IMR-90 (cell line): ENCODE results near the gene DGLUCY. TPM values are rescaled to one million over a fixed set of nuclear protein-coding genes. Genes with fewer than 3 reads are reported as not detected.

Experiments used
- ATAC-seq: fragments of 200-7000 bp; cut with Tn5 transposase; 2 replicates; pipeline ENCODE4 v1.9.1; 2020; ENCODE audit warnings: low read depth, mild to moderate bottlenecking, moderate library complexity
- BruUV-seq: library from RNA; stranded (reverse); fragments of 400-500 nt; replicated peaks from 2 replicates; lab custom pipeline; 2021; lab: Mats Ljungman, UMichigan
- CTCF ChIA-PET: fragments of 300-600 bp; formaldehyde crosslinking; extraction: SDS; loops from one replicate; lab custom pipeline; 2021; ENCODE audit warnings: antibody characterized with exemption; lab: Yijun Ruan, JAX
- POLR2A ChIA-PET: fragments of 300-600 bp; sonication (Branson Sonifier 250); formaldehyde crosslinking; loops from one replicate; lab custom pipeline; 2022; ENCODE audit warnings: antibody characterized with exemption; ENCODE audit not compliant: unreplicated experiment; lab: Charles Lee
- DNase-seq: peaks from one replicate; pipeline ENCODE4 v3.0.0; 2013
- H2AFZ ChIP-seq: replicated peaks from 2 replicates; pipeline ENCODE3; 2013; ENCODE audit warnings: low read length, mild to moderate bottlenecking; ENCODE audit not compliant: poor library complexity
- H2AK5ac ChIP-seq: 2 replicates; pipeline ENCODE4 v1.6.1; 2013; ENCODE audit warnings: low read depth, low read length, inconsistent platforms
- H2AK9ac ChIP-seq: replicated peaks from 2 replicates; pipeline ENCODE3; 2013; ENCODE audit warnings: mild to moderate bottlenecking, low read depth, low read length, moderate library complexity; ENCODE audit not compliant: poor library complexity
- H2BK120ac ChIP-seq: 2 replicates; pipeline ENCODE4 v1.6.1; 2013; ENCODE audit warnings: low read depth, low read length, inconsistent platforms
- H2BK15ac ChIP-seq: 3 replicates; pipeline ENCODE4 v1.6.1; 2013; ENCODE audit warnings: low read depth, low read length, inconsistent platforms
- H2BK20ac ChIP-seq: 2 replicates; pipeline ENCODE4 v1.6.1; 2013; ENCODE audit warnings: low read depth, mild to moderate bottlenecking, inconsistent platforms, low read length, moderate library complexity
- H2BK5ac ChIP-seq: 2 replicates; pipeline ENCODE4 v1.6.1; 2013; ENCODE audit warnings: mild to moderate bottlenecking, low read depth, low read length, inconsistent platforms; ENCODE audit not compliant: poor library complexity, severe bottlenecking
- H3K14ac ChIP-seq: replicated peaks from 2 replicates; pipeline ENCODE4 v1.6.1; 2013; ENCODE audit warnings: low read depth, low read length, inconsistent platforms
- H3K18ac ChIP-seq: 2 replicates; pipeline ENCODE4 v1.6.1; 2013; ENCODE audit warnings: low read depth, low read length, control low read depth
- H3K23ac ChIP-seq: 2 replicates; pipeline ENCODE4 v1.6.1; 2013; ENCODE audit warnings: low read depth, low read length, inconsistent platforms
- H3K27ac ChIP-seq: 2 replicates; pipeline ENCODE4 v1.5.1; 2013; ENCODE audit warnings: mild to moderate bottlenecking, control low read depth, low read length; ENCODE audit not compliant: insufficient read depth
- H3K27me3 ChIP-seq: 2 replicates; pipeline ENCODE4 v1.6.1; 2013; ENCODE audit warnings: low read length; ENCODE audit not compliant: control insufficient read depth, insufficient read depth
- H3K36me3 ChIP-seq: 2 replicates; pipeline ENCODE4 v1.6.1; 2013; ENCODE audit warnings: low read length, mixed read lengths; ENCODE audit not compliant: control insufficient read depth, insufficient read depth
- H3K4ac ChIP-seq: 2 replicates; pipeline ENCODE4 v1.6.1; 2013; ENCODE audit warnings: low read depth, low read length, inconsistent platforms
- H3K4me1 ChIP-seq: 2 replicates; pipeline ENCODE4 v1.6.1; 2013; ENCODE audit warnings: low read length, mixed read lengths; ENCODE audit not compliant: control insufficient read depth, insufficient read depth
- H3K4me2 ChIP-seq: 2 replicates; pipeline ENCODE4 v1.6.1; 2013; ENCODE audit warnings: low read depth, mild to moderate bottlenecking, control low read depth, low read length, moderate library complexity
- H3K4me3 ChIP-seq: 2 replicates; pipeline ENCODE4 v1.5.1; 2013; ENCODE audit warnings: low read depth, mild to moderate bottlenecking, control low read depth, low read length, moderate library complexity; ENCODE audit not compliant: insufficient read depth
- H3K56ac ChIP-seq: 2 replicates; pipeline ENCODE4 v1.6.1; 2013; ENCODE audit warnings: low read length, inconsistent platforms; ENCODE audit not compliant: insufficient read depth; ENCODE audit errors: extremely low read depth
- H3K79me1 ChIP-seq, 2 experiments: 2 replicates each; pipeline ENCODE4 v1.6.1; 2013; ENCODE audit warnings: low read length in 2 of 2, inconsistent platforms in 1 of 2, low read depth in 1 of 2
- H3K9ac ChIP-seq: 2 replicates; pipeline ENCODE4 v1.6.1; 2013; ENCODE audit warnings: low read depth, low read length, control low read depth
- H3K9me1 ChIP-seq: 2 replicates; pipeline ENCODE4 v1.6.1; 2013; ENCODE audit warnings: low read length, inconsistent platforms; ENCODE audit not compliant: insufficient read depth
- H3K9me3 ChIP-seq: 2 replicates; pipeline ENCODE4 v1.6.1; 2013; ENCODE audit warnings: low read length; ENCODE audit not compliant: control insufficient read depth, insufficient read depth
- H4K20me1 ChIP-seq: 2 replicates; pipeline ENCODE4 v1.6.1; 2013; ENCODE audit warnings: low read length, inconsistent platforms; ENCODE audit not compliant: insufficient read depth
- H4K5ac ChIP-seq: 2 replicates; pipeline ENCODE4 v1.6.1; 2013; ENCODE audit warnings: mild to moderate bottlenecking, low read depth, low read length, control low read depth
- H4K8ac ChIP-seq, 2 experiments: 2 replicates each; pipeline ENCODE4 v1.6.1; 2013; ENCODE audit warnings: low read depth in 2 of 2, low read length in 2 of 2, control low read depth in 1 of 2, inconsistent platforms in 1 of 2
- H4K91ac ChIP-seq: 2 replicates; pipeline ENCODE4 v1.6.1; 2013; ENCODE audit warnings: low read depth, low read length, inconsistent platforms; ENCODE audit not compliant: insufficient read depth
- BHLHE40 ChIP-seq: fragments of 150-350 bp; IDR thresholded peaks from 2 replicates; pipeline ENCODE4 v1.6.1; 2016; ENCODE audit warnings: mild to moderate bottlenecking, low read depth, low read length
- CEBPB ChIP-seq: IDR thresholded peaks from 2 replicates; pipeline ENCODE4 v1.6.1; 2012; ENCODE audit warnings: low read depth, low read length, improper control_type of control experiment
- CHD1 ChIP-seq: IDR thresholded peaks from 2 replicates; pipeline ENCODE4 v1.6.1; 2012; ENCODE audit warnings: low read depth, low read length, improper control_type of control experiment
- FOS ChIP-seq: fragments of 150-350 bp; IDR thresholded peaks from 2 replicates; pipeline ENCODE4 v1.6.1; 2016; ENCODE audit warnings: low read depth, low read length
- MAFK ChIP-seq: IDR thresholded peaks from 2 replicates; pipeline ENCODE4 v1.6.1; 2012; ENCODE audit warnings: low read depth, low read length, improper control_type of control experiment
- MAZ ChIP-seq: IDR thresholded peaks from 2 replicates; pipeline ENCODE4 v1.6.1; 2012; ENCODE audit warnings: low read depth, mild to moderate bottlenecking, low read length, improper control_type of control experiment, moderate library complexity, borderline replicate concordance
- MXI1 ChIP-seq: IDR thresholded peaks from 2 replicates; pipeline ENCODE4 v1.6.1; 2012; ENCODE audit warnings: low read depth, mild to moderate bottlenecking, low read length, moderate library complexity, borderline replicate concordance
- NFE2L2 ChIP-seq: fragments of 150-350 bp; IDR thresholded peaks from 2 replicates; pipeline ENCODE4 v1.6.1; 2016; ENCODE audit warnings: low read depth, mild to moderate bottlenecking, low read length
- POLR2A ChIP-seq: IDR thresholded peaks from 2 replicates; pipeline ENCODE4 v1.6.1; 2012; ENCODE audit warnings: mild to moderate bottlenecking, low read depth, low read length
- RAD21 ChIP-seq: IDR thresholded peaks from 2 replicates; pipeline ENCODE4 v1.6.1; 2012; ENCODE audit warnings: low read length, improper control_type of control experiment
- RCOR1 ChIP-seq: IDR thresholded peaks from 2 replicates; pipeline ENCODE4 v1.6.1; 2012; ENCODE audit warnings: mild to moderate bottlenecking, low read length, improper control_type of control experiment; ENCODE audit not compliant: insufficient replicate concordance
- RFX5 ChIP-seq: IDR thresholded peaks from 2 replicates; pipeline ENCODE4 v1.8.0; 2012; ENCODE audit warnings: low read depth, mild to moderate bottlenecking, low read length, moderate library complexity
- SMC3 ChIP-seq: fragments of 150-350 bp; IDR thresholded peaks from 2 replicates; pipeline ENCODE4 v1.6.1; 2016; ENCODE audit warnings: low read depth, mild to moderate bottlenecking, antibody characterized with exemption, low read length, moderate library complexity
- USF2 ChIP-seq: fragments of 150-350 bp; IDR thresholded peaks from 2 replicates; pipeline ENCODE4 v1.6.1; 2017; ENCODE audit warnings: mild to moderate bottlenecking, antibody characterized with exemption, low read length, low read depth
- WGBS, 2 experiments: methylation state at CpG; one replicate each; pipeline versions ENCODE4 v1.1.5 to v1.1.7; 2013; ENCODE audit warnings: missing lambda C conversion rate in 2 of 2; ENCODE audit not compliant: insufficient read length in 1 of 2; ENCODE audit errors: extremely low coverage in 2 of 2; 5-methylcytosine and 5-hydroxymethylcytosine counted together
- dilution Hi-C: fragments of 300-500 bp; cut with HindIII; formaldehyde crosslinking; loops from one replicate; pipeline ENCODE4 v1.14.3; 2018; ENCODE audit warnings: low sequenced_read_pairs; ENCODE audit not compliant: unreplicated experiment
- in situ Hi-C: fragments of 300-500 bp; cut with MboI; formaldehyde crosslinking; loops from 3 replicates; pipeline ENCODE4 v1.14.3; 2019; ENCODE audit warnings: low sequenced_read_pairs, inconsistent platforms, mixed read lengths
- intact Hi-C: fragments of 100-400 bp; cut with micrococcal nuclease; formaldehyde crosslinking; loops from 2 replicates; pipeline ENCODE4 v1.10.0; 2022
- polyA plus RNA-seq, 3 experiments: library from polyadenylated mRNA; depleted of rRNA; stranded (reverse); fragments of >200 nt; gene quantifications; 2 replicates each; pipeline ENCODE4 v1.2.3, GENCODE V29; 2012; ENCODE audit warnings: low replicate concordance in 1 of 3
- total RNA-seq: library from RNA; depleted of rRNA; stranded (reverse); fragments of >200 nt; gene quantifications from 2 replicates; pipeline ENCODE4 v1.2.3, GENCODE V29; 2012
- TF ChIP-seq, protein P1 (sequence below): fragments of 150-350 bp; IDR thresholded peaks from 2 replicates; pipeline ENCODE4 v1.6.1; 2016; ENCODE audit warnings: low read depth, mild to moderate bottlenecking, low read length, moderate library complexity, borderline replicate concordance
- TF ChIP-seq, protein P2 (sequence below): conservative IDR thresholded peaks from 2 replicates; pipeline ENCODE4 v1.5.1; 2012; ENCODE audit warnings: mild to moderate bottlenecking, low read depth, low read length, improper control_type of control experiment

DGLUCY gene
- total and polyA plus RNA-seq, 2 of the 4 experiments (the other 2 are of a cell fraction), result 8.5 to 13.3 TPM

DNA sequence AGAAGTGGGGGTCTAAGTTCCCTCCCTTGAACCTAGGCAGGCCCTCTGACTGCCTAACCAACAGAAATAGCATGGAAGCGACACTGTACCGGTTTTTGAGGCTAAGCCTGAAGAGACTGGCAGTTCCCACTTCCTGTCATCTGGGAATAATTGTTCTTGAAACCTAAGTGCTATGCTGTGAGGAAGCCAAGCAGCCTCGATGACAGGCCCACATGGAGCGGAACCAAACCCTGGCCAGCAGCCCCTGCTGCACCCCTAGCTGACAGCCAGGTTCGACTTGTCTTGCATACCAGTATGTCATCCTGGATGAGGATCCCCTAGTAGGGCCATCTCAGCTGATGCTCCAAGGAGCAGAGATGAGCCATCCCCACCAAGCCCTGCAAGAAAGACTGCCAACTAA, 137.0 kb downstream of the DGLUCY start:
- Histone ChIP-seq H3K79me1 (no peaks in the 10 kb centered on the region), H3K9ac (no peak overlapping the region), H4K20me1 (no peaks in the 10 kb centered on the region), H3K27ac (no peak overlapping the region), H4K5ac (no peak overlapping the region), H3K4me3 (no peak overlapping the region), H3K9me1 (0 out of 2 replicates have a peak, but pooled peaks cover 5% of the 10 kb centered on the region), H3K18ac (no peak overlapping the region), H3K23ac (no peak overlapping the region), H2AK5ac (no peak overlapping the region), H2BK15ac (no peak overlapping the region), H3K27me3 (peaks cover 18% of the 10 kb centered on the region; the same call in 1 of the 2 replicates), H2BK20ac (no peak overlapping the region), H4K8ac (no peak overlapping the region), H2AK9ac (no peak overlapping the region), H2BK5ac (no peak overlapping the region), H3K4ac (no peak overlapping the region), H3K4me1 (peaks cover 2% of the 10 kb centered on the region; the same call in 1 of the 2 replicates), H2BK120ac (no peak overlapping the region), H3K14ac (no peak overlapping the region), H3K56ac (no peak overlapping the region), H2AFZ (no peak overlapping the region), H3K9me3 (no peaks in the 10 kb centered on the region), H3K36me3 (no peaks in the 10 kb centered on the region), H3K4me2 (no peak overlapping the region), H4K91ac (no peak overlapping the region)
- DNase-seq (no peak), ATAC-seq (no peak)
- ChIA-PET POLR2A (no interaction called here), CTCF (no interaction called here)
- in situ Hi-C loops, result no loop called here
- BruUV-seq, result no TSS peak
- TF ChIP-seq RCOR1 (no peak), SMC3 (no peak), FOS (no peak), CHD1 (no peak), CEBPB (no peak), POLR2A (no peak), USF2 (no peak), NFE2L2 (no peak), RFX5 (no peak), BHLHE40 (no peak), MAFK (no peak), MXI1 (no peak), MAZ (no peak), RAD21 (no peak)
- TF ChIP-seq, protein P1, sequence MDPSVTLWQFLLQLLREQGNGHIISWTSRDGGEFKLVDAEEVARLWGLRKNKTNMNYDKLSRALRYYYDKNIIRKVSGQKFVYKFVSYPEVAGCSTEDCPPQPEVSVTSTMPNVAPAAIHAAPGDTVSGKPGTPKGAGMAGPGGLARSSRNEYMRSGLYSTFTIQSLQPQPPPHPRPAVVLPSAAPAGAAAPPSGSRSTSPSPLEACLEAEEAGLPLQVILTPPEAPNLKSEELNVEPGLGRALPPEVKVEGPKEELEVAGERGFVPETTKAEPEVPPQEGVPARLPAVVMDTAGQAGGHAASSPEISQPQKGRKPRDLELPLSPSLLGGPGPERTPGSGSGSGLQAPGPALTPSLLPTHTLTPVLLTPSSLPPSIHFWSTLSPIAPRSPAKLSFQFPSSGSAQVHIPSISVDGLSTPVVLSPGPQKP, result no peak
- TF ChIP-seq, protein P2, sequence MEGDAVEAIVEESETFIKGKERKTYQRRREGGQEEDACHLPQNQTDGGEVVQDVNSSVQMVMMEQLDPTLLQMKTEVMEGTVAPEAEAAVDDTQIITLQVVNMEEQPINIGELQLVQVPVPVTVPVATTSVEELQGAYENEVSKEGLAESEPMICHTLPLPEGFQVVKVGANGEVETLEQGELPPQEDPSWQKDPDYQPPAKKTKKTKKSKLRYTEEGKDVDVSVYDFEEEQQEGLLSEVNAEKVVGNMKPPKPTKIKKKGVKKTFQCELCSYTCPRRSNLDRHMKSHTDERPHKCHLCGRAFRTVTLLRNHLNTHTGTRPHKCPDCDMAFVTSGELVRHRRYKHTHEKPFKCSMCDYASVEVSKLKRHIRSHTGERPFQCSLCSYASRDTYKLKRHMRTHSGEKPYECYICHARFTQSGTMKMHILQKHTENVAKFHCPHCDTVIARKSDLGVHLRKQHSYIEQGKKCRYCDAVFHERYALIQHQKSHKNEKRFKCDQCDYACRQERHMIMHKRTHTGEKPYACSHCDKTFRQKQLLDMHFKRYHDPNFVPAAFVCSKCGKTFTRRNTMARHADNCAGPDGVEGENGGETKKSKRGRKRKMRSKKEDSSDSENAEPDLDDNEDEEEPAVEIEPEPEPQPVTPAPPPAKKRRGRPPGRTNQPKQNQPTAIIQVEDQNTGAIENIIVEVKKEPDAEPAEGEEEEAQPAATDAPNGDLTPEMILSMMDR, result no peak
- WGBS, 2 experiments, result 20% methylated on average over 1 of the region's 5 CpGs; no CpG with 5 or more reads in 1 of the 2 experiments
- dilution Hi-C loops, result no loop called here
- intact Hi-C loops, result no loop called here
